Measurements from ENCODE around the gene SKP2.

The SKP2 gene

GRCh38 chr5:36135988-36136387, 15.9 kb upstream of the SKP2 start:
- in situ Hi-C loops (cut with MboI; ENCODE audit: low sequenced_read_pairs, unreplicated experiment): no loop called here
- TF ChIP-seq, protein P1, sequence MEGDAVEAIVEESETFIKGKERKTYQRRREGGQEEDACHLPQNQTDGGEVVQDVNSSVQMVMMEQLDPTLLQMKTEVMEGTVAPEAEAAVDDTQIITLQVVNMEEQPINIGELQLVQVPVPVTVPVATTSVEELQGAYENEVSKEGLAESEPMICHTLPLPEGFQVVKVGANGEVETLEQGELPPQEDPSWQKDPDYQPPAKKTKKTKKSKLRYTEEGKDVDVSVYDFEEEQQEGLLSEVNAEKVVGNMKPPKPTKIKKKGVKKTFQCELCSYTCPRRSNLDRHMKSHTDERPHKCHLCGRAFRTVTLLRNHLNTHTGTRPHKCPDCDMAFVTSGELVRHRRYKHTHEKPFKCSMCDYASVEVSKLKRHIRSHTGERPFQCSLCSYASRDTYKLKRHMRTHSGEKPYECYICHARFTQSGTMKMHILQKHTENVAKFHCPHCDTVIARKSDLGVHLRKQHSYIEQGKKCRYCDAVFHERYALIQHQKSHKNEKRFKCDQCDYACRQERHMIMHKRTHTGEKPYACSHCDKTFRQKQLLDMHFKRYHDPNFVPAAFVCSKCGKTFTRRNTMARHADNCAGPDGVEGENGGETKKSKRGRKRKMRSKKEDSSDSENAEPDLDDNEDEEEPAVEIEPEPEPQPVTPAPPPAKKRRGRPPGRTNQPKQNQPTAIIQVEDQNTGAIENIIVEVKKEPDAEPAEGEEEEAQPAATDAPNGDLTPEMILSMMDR (IDR thresholded peaks at IDR 0.05; ENCODE audit: borderline replicate concordance, control extremely low read depth, extremely low read depth, insufficient read depth, missing control alignments): no peak
- no peak for DNase-seq (ENCODE audit: low spot score)

- in situ Hi-C loops (cut with MboI; ENCODE audit: low sequenced_read_pairs, unreplicated experiment): no loop called here
- DNase-seq (ENCODE audit: low spot score): no peak
- TF ChIP-seq, protein P1 (IDR thresholded peaks at IDR 0.05; ENCODE audit: borderline replicate concordance, control extremely low read depth, extremely low read depth, insufficient read depth, missing control alignments): no peak
Measured at GRCh38 chr5:36136581-36136980, 15.3 kb upstream of the SKP2 start.

- TF ChIP-seq, protein P1 (IDR thresholded peaks at IDR 0.05; ENCODE audit: borderline replicate concordance, control extremely low read depth, extremely low read depth, insufficient read depth, missing control alignments): no peak
- no peak for DNase-seq (ENCODE audit: low spot score)
- in situ Hi-C loops (cut with MboI; ENCODE audit: low sequenced_read_pairs, unreplicated experiment): no loop called here
Measured at GRCh38 chr5:36138900-36139683, 12.8 kb upstream of the SKP2 start.

DNA sequence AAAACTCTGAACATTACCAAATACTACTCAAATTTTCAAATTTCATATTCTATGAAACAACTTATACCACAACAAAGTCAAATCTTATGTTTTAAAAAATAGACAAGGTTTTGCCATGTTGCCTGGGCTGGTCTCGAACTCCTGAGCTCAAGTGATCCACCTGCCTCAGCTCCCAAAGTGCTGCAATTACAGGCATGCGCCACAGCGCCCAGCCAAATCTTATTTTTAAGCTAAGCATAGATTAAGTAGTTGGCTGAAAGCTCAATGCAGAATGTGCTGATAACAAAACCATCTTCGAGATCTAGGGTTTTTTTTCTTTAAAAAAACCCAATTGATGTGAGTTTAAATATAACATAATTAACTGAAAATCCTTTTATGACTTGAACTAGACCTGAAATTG, 6.6 kb upstream of the SKP2 start:
- in situ Hi-C loops (cut with MboI; ENCODE audit: low sequenced_read_pairs, unreplicated experiment): no loop called here
- no peak for DNase-seq (ENCODE audit: low spot score)

GRCh38 chr5:36146390-36146789, 5.5 kb upstream of the SKP2 start:
- DNase-seq (ENCODE audit: low spot score): no peak
- TF ChIP-seq, protein P1 (IDR thresholded peaks at IDR 0.05; ENCODE audit: borderline replicate concordance, control extremely low read depth, extremely low read depth, insufficient read depth, missing control alignments): no peak
- in situ Hi-C loops (cut with MboI; ENCODE audit: low sequenced_read_pairs, unreplicated experiment): no loop called here

More for the DNA sequence above, 6.6 kb upstream of the SKP2 start:
- TF ChIP-seq, protein P1 (IDR thresholded peaks at IDR 0.05; ENCODE audit: borderline replicate concordance, control extremely low read depth, extremely low read depth, insufficient read depth, missing control alignments): no peak

DNA sequence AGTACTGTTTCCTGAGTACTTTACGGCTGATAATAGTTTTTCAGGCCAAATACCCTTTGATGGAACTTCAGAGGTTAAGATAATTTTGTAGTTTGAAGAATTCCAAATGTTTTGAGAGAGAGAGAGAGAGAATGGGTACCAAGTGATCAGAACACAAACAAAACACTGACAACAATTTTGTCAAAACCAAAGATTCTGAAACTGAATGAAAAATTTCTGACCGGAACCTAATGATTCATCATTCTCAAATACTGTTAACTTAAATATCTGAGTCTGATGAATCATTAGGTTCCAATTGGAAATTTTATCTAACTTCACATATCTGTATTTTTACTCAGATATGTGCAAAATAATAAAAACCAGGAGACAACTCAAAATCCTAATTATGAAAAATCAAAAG, 4.2 kb upstream of the SKP2 start:
- in situ Hi-C loops (cut with MboI; ENCODE audit: low sequenced_read_pairs, unreplicated experiment): no loop called here

More for the DNA sequence above, 4.2 kb upstream of the SKP2 start:
- TF ChIP-seq, protein P1 (IDR thresholded peaks at IDR 0.05; ENCODE audit: borderline replicate concordance, control extremely low read depth, extremely low read depth, insufficient read depth, missing control alignments): no peak
- DNase-seq (ENCODE audit: low spot score): no peak

All from GM13976 (cell line).